Transverse colon (tissue), 3 donors: ENCODE data around the gene SREBF2.

Source experiments
- CTCF ChIP-seq, 5 experiments: fragments of 200-600 bp in 3 of 5; fragments of 450-650 bp in 2 of 5; sonication (generic) in 3 of 5; IDR thresholded peaks; 1 replicate in 2 of 5; 2 replicates in 3 of 5; pipeline ENCODE4 v1.5.1; 2016 to 2017; ENCODE audit warnings: antibody characterized with exemption in 5 of 5, inconsistent platforms in 3 of 5, mild to moderate bottlenecking in 2 of 5, moderate library complexity in 1 of 5
- EP300 ChIP-seq: sonication (generic); formaldehyde crosslinking; IDR thresholded peaks from one replicate; pipeline ENCODE4 v1.6.1; 2017; ENCODE audit warnings: antibody characterized with exemption, low read depth
- POLR2A ChIP-seq: fragments of 450-650 bp; IDR thresholded peaks from one replicate; pipeline ENCODE4 v1.6.1; 2016; ENCODE audit warnings: antibody characterized with exemption, mild to moderate bottlenecking, moderate library complexity

GRCh38 chr22:41818011-41818410 is 14.9 kb upstream of the SREBF2 start:
- TF ChIP-seq EP300 = no peak
- TF ChIP-seq CTCF (IDR thresholded peaks at IDR 0.05) = no peak
- TF ChIP-seq POLR2A = no peak
